ENCODE data around the gene ARHGAP5. TPM values are rescaled to one million over a fixed set of nuclear protein-coding genes. Genes with fewer than 3 reads are reported as not detected.

Gene ARHGAP5
- total and polyA plus RNA-seq, 9 of the 15 experiments (the other 6 are each of a cell fraction or from before 2014, with no cell fraction given), result 3.1 to 21.8 (median 12.1) TPM

GRCh38 chr14:32202998-32203882 lies 126.1 kb downstream of the ARHGAP5 start, which contains the start of gene RNU6-8 (continued):
- TF ChIP-seq REST (IDR thresholded peaks at IDR 0.05; ENCODE audit: borderline replicate concordance) (no peak), REST (CRISPR knock-in tag; IDR thresholded peaks at IDR 0.05; ENCODE audit: low read depth) (no peak), CCNT2 (IDR thresholded peaks at IDR 0.05; ENCODE audit: borderline replicate concordance, extremely low read depth, insufficient read length, low read depth, low read length) (peak; percentile 34), HDAC6 (IDR thresholded peaks at IDR 0.05; ENCODE audit: low read depth, low read length) (no peak), ZNF133 (CRISPR knock-in tag; IDR thresholded peaks at IDR 0.05) (no peak), POLR2G (IDR thresholded peaks at IDR 0.05; ENCODE audit: low read depth, low read length) (peak; percentile 89), EP400 (IDR thresholded peaks at IDR 0.05) (peak; percentile 55; the same call in 1 of the 2 replicates), MEF2A (IDR thresholded peaks at IDR 0.05; ENCODE audit: control insufficient read depth, low read depth, low read length) (no peak), ZNF143 (CRISPR knock-in tag; IDR thresholded peaks at IDR 0.05) (peak; percentile 83), ZNF324 (CRISPR knock-in tag; IDR thresholded peaks at IDR 0.05) (no peak), ZNF512 (tag; IDR thresholded peaks at IDR 0.05) (no peak), TBP (optimal IDR thresholded peaks at IDR 0.05; ENCODE audit: low read depth, low read length) (peak; percentile 96), BRF2 (IDR thresholded peaks at IDR 0.05; ENCODE audit: borderline replicate concordance, insufficient read depth, insufficient read length) (peak; percentile 74)
- TF ChIP-seq, protein P1, sequence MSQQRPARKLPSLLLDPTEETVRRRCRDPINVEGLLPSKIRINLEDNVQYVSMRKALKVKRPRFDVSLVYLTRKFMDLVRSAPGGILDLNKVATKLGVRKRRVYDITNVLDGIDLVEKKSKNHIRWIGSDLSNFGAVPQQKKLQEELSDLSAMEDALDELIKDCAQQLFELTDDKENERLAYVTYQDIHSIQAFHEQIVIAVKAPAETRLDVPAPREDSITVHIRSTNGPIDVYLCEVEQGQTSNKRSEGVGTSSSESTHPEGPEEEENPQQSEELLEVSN (IDR thresholded peaks at IDR 0.05; ENCODE audit: borderline replicate concordance in 1 of 2, extremely low read depth in 1 of 2, insufficient read depth in 1 of 2, insufficient read length in 1 of 2, low read depth in 1 of 2, low read length in 1 of 2, poor library complexity in 1 of 2, severe bottlenecking in 1 of 2), result peak; percentile 66 to 89

Data from K562 (cell line).